HG03432 (cell line): ENCODE measurements around the gene RFXAP.

Source experiments
- ATAC-seq: cut with Tn5 transposase; IDR thresholded peaks from one replicate; pipeline ENCODE4 v1.9.1; 2021; ENCODE audit warnings: mild to moderate bottlenecking, moderate library complexity; ENCODE audit not compliant: unreplicated experiment

The RFXAP gene

DNA sequence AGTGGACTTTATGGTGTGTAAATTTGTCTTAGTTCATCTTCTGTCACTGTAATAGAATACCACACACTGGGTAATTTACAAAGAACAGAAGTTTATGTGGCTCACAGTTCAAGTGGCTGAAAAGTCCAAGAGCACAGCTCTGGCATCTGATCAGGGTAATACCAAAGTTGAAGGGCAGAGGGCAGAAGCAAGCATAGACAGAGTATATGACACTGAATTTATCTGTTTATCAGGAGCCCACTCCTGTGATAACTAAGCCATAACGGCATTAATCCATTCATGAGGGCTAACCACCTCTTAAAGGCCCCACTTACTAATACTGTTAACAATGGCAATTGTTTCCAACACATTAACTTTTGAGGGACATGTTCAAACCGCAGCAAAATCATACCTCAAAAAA is 4.0 kb upstream of the RFXAP start:
- ATAC-seq = no peak

DNA sequence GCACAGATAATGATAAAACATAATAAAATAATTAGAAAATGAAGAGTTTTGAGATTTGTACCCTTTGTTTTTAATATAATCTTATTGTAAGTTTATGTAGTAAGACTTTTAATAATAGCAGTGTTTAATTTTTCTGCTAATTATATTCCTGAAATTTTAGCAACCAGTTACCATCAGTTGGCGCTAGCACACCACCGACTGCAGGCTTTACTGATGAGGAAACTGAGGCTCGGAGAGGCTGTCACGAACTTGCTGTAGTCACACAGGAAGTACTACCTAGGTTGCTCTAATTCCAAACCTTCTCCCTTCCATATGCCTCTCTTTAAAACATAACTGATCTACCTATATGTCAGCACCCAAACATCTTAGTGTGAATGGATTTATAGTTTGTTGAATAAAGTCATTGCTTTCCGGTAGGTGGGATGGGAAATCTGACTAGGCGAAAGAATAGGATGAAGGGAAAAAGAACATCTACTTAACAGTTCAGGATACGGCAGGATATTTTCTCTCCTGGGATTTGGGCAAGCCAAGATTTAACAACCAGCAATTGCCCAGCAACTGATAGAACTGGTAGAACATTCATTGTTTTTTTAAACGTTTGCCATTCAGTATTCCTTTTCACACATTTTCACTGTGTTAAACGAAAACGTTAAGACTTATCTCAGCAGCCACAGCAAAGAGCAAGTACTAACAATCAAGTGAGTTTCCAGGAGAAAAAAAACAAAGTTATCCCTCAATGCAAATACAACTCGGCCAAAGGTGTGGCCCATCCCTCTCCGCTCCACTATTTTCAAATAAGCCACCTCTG is 822 bp upstream of the RFXAP start:
- ATAC-seq = no peak

DNA sequence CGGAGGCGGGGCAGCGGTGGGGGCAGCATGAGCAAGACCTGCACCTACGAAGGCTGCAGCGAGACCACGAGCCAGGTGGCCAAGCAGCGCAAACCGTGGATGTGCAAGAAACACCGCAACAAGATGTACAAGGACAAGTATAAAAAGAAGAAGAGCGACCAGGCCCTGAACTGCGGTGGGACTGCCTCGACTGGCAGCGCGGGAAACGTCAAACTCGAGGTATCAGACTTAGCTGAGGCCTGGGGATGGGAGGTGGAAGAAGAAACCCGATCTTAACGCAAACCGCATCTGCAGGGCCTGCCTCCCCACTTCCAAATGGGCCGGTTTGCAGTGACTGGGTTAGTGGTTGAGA is 693 bp downstream of the RFXAP start:
- peak; percentile 13 for ATAC-seq

DNA sequence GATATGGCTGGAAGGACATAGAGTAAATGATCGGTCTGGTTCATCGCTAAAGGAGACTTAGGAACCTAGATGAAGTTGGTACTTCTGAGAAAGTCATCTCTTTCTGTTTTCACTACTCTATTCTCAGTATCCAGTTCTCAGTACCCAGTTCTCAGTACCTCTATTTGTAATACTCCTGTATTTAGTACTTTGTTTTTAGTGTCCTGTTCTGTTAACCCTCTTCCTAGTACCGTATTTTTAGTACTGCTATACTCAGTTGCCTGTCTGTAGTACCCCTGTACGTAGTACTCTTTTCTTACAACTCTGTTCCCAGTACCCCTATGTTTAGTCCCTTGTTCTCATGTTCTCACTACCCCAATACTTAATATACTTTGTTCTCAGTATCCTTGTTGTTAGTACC is 1.2 kb downstream of the RFXAP start:
- peak; percentile 43 for ATAC-seq

DNA sequence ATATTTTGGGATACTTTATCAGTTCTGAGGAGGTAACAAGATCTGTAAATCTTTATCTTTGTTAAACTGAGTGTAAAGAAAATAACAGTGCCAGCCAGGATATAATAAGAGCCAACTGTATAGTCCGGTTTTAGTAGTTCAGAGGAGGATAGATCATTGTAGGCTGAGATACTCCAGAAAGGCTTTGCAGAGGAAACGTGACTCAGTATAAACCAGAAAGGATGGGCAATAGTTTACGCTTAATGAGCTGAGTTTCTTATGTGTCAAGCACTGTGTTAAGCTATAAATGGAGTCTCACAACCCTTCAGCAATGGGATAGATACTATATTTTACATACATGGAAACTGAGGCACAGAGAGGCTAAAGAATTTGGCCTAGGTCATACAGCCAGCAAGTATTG is 3.8 kb downstream of the RFXAP start:
- ATAC-seq = no peak

DNA sequence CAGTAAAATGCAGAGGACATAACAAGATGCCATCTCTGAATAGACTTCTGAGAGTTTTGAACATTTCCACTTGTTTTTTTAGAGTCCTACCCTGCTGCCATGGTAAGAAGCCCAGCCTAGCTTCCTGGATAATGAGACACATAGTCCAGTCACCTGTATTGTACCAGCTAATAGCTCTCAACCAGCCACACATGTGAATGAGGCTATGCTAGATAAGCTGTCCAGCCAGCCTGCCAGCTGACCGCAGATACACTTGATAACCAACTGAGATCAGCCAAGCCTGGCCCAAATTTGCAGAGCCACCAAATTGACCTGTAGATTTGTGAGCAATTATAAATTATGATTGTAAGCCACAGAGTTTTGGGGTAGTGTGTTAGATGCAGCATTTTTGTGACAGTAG is 10.7 kb downstream of the RFXAP start:
- ATAC-seq = no peak

DNA sequence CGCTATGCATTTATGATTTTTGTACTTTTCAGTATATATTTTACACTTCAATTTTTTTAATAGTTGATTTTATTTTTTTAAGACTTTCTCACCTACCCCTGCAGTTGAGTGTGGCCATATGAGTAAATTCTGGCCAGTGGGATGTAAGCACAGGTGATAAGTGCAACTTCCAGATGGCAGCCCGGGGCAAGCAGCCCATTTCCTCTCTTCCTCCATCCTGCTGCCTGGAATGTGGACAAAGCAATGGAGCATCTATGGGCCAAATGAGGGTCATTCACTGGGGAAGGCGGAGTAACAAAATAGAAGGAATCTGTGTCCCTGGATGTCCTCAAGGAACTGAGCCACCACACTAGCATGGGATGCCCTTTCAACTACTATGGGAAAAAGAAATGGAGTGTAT is 12.3 kb downstream of the RFXAP start:
- ATAC-seq = no peak

DNA sequence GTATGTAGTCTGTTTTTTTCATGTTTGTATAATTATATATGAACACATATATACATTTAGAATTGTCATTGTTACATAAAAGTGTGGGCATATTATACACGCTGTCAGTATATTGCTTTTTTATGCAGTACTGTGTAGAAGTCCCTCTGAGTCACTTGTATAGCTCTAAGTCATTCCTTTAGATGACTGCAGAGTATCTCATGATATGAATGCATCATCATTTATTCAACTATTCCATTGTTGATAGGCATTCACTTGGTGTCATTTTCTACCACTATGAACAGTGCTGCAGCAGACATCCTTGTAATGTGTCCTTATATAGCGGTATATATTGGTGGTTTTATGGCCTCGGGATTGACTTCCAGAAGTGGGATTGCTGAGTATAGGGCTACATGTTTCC is 15.3 kb downstream of the RFXAP start:
- ATAC-seq = no peak

DNA sequence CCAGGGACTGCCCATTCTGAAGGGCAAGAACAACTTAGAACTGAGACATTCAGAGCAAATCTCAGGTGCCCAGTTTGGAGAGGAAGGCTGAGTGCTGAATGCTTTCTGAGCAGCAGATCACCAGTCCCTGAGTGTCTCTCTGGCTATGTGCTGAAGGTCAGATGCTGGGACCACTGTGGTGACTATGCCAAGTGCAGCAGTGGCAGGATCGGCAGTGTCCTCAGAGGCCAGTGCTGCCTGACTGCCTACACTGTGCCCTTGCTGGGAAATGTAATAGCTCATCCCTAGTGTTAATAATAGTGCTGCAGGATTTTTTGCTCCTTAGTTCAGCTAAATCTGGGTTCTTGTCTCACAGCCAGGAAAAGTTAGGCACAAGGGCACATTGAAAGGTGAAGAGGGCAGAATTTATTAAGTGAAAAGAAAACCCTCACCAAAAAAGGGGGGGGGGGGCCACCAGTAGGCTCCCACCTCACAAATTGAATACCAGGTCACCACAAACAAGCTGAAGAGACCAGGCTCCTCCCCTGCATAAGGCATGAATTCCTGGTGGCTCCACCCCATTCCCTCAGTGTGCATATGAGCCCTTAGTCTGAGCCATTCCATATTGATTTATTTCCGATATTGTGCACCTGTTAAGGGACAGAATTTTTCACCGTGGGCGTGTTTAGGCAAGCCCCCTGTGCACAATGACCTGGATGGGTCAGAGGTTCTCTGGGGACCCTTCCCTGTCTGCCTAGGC is 18.5 kb downstream of the RFXAP start:
- no peak for ATAC-seq

DNA sequence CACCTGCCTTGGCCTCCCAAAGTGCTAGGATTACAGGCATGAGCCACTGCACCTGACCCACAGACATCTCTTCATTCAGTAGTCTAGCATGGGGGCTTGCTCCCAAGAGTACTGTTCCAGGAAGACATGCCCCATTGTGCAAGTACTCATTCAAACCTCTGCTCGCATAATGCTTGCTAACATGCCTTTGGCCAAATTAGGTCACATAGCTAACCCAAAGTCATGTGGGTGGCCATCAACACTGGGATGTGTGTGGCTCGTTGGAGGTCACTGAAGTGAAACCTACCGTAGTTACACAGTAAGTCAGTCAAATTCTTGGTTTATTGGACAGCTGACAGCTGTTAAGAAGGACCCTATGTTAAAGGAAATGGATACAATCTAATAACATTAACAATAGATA is 20.3 kb downstream of the RFXAP start:
- no peak for ATAC-seq

DNA sequence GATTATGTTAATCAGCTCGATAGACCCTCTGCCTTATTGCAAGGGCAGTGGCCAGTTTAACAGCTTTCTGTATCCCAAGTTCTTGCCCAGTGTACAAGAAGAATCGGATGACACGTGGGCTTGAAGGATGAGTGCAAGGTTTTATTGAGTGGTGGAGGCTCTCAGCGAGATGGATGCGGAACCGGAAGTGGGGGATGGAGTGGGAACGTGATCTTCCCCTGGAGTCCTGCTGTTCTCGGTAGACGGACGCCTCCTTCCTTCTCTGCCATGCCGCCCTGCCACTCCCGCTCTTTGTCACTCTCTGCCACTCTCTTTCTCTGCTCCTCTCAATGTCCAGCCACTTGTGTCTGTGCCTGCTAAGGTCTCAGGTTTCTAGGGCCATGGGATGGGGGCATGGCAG is 21.0 kb downstream of the RFXAP start:
- ATAC-seq = no peak

DNA sequence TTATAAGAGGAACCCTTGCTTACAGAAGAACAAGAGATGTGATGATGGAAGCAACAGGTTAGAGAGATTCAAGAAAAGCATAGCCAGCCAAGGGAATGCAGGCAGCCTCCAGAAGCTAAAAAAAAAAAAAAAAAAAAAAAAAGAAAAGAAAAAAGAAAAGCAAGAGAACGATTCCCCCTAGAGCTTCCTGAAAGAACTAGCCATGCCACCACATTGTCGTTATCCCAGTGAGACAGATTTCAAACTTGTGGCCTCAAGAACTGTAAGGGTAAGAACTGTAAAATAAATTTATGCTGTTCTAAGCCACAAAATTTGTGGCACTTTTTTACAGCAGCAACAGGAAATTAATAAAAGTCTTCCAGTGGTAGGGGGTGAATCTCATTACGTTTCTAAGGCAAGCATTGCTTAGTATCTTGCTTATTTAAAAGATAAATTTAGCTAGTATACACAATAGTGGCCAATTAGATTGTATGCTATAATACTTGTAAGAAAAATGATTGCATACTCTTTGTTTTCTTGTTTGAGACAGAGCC is 21.8 kb downstream of the RFXAP start:
- no peak for ATAC-seq

DNA sequence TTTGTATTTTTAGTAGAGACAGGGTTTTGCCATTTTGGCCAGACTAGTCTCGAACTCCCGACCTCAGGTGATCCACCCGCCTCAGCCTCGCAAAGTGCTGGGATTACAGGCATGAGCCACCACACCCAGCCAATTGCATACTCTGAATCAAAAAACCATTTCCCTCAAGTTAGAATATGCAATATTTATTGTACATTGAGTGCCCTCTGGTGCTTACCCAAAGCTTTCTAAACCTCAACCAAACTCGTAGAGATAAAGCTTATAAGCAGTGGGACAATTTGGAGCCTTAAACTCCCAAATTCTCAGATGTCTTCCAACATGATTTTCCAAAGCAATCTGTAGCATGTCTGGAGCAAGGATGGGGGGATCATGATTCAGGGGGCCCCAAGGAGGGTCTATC is 22.4 kb downstream of the RFXAP start:
- ATAC-seq = no peak

DNA sequence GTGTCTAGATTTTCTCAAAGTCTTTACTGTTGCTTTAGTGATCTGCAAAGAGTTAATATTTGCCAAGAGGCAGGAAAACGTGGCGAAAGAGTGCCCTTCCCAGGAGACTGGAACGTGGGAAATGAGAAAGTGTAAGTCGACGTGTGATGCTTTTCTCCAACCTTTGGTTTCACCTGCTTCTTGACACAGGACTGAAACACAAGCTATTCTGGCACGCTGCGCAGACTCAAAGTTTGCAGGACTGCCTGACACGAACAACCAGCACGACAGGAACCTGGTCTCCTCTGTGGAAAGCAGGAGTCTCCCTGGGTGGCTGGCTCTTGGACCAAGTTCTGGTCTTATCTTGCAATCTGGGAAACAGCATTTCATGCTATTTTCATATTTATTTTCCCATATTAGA is 28.6 kb downstream of the RFXAP start:
- ATAC-seq = no peak

DNA sequence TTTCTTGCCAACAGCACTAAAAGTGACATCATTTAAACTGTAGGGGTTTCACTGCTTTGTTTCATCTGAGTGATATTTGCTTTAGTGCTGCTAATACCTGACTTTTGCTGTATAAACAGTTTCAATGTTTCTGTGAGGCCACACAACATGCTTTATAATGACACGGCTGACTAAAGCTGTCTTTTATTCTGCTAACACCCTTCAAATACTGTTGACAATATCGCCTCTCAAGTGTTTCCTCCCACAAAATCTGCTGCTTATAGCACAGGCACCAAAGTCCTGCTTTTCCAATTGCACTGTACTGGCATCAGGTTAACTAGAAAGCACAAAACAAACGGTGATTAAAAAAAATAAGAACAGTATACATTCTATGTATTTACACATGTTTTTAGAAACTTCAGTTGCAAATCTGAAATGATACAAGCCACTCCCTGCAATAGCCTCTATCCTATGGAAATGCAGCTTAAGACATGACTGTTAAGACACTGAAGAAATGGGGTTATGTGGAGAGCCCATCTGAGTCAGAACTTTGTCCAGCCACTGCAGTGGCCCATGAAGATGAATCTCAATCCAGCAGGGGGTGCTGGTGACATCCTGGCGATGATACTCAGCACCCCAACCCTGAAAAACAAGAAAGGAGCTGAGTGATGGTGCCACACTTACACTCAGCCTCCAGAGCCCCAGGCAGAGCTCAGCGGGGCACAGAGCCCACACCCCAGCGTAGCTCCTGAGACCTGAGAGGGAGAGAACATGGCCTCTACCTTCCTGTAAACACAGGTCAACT is 29.4 kb downstream of the RFXAP start:
- peak; percentile 48 for ATAC-seq

DNA sequence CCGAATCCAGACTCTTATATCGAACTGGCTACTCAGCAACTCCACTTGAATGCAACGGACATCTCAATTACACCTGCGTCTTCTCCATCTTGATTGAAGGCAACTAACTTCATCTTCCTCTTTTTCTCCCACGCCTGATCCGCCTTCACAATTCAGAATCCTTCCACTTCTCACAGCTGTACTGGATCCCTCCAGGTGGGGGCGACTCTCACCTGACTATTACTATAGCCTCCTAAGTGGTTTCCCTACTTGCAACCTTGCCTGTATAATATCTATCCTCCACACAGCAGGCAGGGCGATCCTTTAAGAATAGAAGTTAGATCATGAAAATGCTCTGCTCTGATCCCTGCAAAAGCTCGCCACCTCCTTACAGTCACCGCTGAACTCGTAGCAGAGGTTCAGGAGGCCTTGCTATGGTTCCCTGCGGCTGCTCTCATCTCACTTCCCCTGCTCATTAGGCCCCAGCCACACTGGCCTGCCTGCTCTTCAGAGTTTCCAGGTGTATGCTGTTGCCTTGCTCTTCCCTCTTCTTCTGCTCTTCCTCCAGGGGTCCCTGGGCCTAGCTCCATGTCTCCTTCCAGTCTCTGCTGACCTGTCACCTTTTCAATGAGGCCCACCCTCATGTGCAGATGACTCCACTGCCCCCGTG is 31.9 kb downstream of the RFXAP start:
- ATAC-seq = no peak

DNA sequence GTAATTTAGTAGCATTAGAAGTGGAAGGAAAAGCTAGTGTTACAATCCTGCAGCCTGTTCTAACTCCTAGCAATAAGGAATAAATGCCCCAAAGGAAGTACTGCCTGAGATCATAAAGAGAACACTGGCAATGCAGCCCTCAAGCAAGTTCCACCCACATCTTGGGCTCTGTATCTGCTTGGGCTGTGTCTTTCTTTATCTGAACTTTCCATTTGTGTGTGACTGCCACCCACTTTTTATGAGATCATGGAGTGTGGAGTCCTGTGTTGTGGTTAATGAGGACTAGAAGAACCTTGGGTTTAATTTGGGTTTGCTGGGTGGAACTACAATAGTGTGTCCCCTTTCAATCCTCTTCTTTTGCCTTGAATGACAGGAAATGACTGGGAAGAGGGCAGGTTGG is 38.2 kb downstream of the RFXAP start:
- ATAC-seq = no peak

DNA sequence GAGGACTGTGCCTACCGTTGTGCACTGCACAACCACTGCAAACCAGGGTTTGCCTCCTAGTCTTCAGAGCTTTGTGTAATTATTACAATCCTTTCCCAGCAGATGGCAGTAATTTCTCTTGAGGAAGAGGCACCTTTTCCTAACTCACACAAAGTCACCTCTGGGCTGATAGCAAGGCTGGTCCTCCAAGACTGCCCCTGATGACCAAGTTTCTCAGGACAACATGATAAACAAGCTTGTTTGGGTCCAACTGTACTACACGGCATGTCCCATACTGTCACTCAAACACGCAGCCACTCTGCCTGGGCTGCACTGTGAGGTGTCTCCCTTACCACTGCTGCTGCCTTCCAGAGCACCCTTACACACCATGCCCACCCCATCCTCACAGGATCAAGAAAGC is 39.3 kb downstream of the RFXAP start:
- peak; percentile 76 for ATAC-seq

DNA sequence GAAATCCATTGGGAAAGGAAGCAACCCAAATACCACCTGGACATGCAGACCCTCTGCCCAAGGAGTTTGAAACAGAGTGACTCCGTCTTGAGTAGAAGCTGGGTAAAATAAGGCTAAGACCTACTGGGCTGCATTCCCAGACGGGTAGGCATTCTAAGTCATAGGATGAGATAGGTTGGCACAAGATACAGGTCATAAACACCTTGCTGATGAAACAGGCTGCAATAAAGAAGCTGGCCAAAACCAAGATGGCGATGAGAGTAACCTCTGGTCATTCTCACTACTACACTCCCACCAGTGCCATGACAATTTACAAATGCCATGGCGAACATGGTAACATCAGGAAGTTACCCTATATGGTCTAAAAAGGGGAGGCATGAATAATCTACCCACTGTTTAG is 40.2 kb downstream of the RFXAP start:
- no peak for ATAC-seq

DNA sequence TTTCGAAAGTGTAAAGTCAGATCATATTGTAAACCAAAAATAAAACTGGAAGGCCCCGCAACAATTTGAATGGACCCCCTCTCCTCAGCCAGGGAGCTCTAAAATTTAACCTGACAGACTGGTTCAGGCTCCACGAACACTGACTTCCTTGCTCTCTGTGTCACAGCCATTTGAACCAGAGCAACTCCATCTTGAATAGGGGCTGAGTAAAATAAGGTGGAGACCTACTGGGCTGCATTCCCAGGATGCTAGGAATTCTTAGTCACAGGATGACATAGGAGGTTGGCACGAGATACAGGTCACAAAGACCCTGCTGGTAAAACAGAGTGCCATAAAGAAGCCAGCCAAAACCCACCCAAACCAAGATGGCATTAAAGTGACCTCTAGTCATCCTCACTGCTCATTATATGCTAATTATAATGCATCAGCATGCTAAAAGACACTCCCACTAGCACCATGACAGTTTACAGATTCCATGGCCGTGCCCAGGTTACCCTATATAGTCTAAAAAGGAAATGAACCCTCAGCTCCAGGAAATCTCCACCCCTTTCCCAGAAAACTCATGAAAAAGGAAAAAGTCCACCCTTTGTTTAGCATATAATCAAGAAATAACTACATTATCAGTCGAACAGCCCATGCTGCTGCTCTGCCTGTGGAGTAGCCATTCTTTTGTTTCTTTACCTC is 43.1 kb downstream of the RFXAP start:
- ATAC-seq = no peak

DNA sequence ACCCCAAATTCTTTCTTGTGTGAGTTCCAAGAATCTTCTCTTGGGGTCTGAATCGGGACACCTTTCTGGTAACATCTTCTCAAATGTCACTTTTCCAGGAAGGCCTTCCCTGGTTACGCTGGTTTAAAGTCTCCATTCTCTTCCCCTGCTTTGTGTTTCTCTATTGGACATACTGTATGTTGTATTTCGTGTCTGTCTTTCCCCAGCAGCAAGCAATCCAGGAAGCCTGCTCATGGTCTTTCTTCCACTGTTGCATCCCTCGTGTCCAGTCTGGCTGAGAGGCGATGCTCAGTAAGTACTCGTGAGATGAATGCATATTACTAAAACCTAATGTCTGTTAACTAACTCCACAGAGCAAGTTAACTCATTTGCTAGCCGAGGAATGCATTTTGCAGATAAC is 43.7 kb downstream of the RFXAP start:
- no peak for ATAC-seq
